GM12865 (cell line): ENCODE results near the gene SERINC3.

Source experiments
- DNase-seq: peaks from one replicate; pipeline ENCODE4 v3.0.0; 2010; ENCODE audit warnings: low read depth
- H3K4me3 ChIP-seq: 2 replicates; pipeline ENCODE4 v1.5.1; 2011; ENCODE audit warnings: mild to moderate bottlenecking, low read depth, low read length, control low read depth
- TF ChIP-seq, protein P1 (sequence below): IDR thresholded peaks from 2 replicates; pipeline ENCODE4 v1.5.1; 2011; ENCODE audit warnings: low read length, control low read depth, low read depth, inconsistent platforms; ENCODE audit not compliant: insufficient read depth; ENCODE audit errors: missing control alignments

The SERINC3 gene

DNA sequence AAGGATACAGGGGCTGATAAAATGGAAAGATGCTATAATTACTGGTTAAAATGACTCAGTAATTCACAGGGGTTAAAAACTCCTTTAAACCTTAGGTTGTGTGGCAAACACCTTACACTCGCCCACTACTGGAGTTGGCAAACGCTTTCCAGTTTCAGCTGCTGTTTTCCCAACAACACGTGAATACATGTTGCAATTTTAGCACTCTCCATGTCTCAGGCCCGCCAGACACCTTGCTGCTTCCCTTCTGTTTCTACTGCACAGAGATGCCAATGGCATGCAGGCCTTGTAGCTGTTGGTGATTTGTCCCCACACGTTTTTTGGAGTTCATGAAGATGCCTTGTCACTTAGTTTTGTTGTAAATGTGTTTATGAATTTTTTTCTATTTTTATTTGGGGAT is 51.5 kb downstream of the SERINC3 start:
- no peak for DNase-seq
- TF ChIP-seq, protein P1, sequence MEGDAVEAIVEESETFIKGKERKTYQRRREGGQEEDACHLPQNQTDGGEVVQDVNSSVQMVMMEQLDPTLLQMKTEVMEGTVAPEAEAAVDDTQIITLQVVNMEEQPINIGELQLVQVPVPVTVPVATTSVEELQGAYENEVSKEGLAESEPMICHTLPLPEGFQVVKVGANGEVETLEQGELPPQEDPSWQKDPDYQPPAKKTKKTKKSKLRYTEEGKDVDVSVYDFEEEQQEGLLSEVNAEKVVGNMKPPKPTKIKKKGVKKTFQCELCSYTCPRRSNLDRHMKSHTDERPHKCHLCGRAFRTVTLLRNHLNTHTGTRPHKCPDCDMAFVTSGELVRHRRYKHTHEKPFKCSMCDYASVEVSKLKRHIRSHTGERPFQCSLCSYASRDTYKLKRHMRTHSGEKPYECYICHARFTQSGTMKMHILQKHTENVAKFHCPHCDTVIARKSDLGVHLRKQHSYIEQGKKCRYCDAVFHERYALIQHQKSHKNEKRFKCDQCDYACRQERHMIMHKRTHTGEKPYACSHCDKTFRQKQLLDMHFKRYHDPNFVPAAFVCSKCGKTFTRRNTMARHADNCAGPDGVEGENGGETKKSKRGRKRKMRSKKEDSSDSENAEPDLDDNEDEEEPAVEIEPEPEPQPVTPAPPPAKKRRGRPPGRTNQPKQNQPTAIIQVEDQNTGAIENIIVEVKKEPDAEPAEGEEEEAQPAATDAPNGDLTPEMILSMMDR = no peak

DNA sequence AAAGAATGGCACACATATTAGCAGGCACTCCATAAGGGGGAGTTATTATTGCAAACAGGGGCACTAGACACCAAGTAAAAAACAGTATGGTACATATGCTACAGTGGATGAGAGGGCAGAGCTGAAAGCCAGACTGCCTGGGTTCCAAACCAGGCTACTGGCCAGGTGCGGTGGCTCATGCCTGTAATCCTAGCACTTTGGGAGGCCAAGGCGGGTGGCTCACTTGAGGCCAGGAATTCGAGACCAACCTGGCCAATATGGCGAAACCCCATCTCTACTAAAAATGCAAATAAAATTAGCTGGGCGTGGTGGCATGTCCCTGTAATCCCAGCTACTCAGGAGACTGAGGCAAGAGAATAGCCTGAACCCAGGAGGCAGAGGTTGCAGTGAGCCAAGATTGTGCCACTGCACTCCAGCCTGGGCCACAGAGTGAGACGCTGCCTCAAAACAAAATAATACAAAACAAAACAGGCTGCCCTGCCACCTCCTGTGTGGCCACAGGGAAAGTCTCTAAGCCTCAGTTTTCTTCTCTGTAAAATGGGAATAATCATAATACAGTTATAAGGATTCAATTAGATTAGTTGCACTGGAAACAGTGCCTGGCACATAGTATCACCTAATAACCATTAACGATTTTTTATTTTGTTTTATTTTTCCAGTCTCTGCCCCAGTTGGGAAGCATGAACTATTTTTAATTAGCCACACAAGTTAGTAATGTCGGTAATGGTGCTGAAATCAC is 53.7 kb downstream of the SERINC3 start:
- TF ChIP-seq, protein P1 = no peak
- DNase-seq = no peak
- H3K4me3 ChIP-seq = no peak overlapping the region

More for the DNA sequence above, 51.5 kb downstream of the SERINC3 start:
- H3K4me3 ChIP-seq = no peak overlapping the region

DNA sequence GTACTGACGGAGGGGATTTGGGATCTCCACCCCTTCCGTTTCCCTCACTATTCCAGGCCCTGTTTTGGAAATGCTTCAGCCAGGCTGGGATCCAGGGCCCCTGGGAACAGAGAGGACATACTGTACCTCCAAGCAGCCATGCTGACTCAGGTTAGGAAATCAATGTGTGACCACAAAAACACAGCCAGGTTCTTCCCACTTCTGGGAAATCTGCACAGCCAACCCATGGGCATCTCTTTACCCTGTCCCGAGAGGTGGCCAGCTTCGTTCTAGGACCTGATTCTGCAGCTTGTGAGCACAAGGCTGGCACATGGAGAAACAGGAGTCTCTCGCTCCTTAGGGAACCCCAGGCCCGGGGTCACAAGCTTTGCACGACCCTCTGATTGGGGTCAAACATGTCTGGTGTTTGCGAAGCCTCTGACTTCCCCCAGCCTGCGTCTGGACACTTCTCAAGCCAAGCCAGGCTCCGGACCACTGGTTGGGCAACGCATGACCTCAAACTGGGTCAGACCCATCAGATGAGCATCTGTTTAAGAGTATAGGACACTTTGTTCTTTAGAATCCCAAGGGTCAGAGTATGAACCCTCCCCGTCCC is 54.5 kb downstream of the SERINC3 start:
- DNase-seq = no peak
- TF ChIP-seq, protein P1 = no peak
- no peak overlapping the region for H3K4me3 ChIP-seq

DNA sequence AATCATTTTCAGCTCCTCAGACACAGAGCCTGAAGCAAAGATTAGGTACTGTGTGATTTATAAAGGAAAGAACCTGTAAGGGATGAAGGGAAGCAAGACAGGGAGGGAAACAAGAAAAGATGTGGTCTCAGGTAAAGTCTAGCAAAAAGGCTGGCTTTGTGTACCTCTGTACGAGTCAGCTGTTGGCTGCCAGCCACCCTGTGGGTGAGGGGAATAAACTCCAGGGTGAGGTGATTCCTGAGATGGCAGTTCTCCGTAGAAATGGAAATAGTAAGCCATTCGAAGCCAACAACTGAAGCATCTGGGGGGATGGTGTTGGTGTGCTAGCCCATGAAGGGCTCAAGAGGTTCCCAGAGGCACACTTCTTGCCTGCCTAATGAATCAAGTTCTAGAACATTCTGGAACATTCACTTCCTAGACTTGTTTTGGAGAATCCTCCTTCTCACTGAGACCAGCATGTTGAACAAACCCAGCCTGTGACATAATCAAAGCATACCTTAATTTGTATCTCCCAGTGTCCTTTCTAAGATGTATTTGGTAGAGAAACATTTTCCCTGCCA is 56.8 kb downstream of the SERINC3 start:
- TF ChIP-seq, protein P1 = no peak
- no peak overlapping the region for H3K4me3 ChIP-seq
- DNase-seq = no peak

DNA sequence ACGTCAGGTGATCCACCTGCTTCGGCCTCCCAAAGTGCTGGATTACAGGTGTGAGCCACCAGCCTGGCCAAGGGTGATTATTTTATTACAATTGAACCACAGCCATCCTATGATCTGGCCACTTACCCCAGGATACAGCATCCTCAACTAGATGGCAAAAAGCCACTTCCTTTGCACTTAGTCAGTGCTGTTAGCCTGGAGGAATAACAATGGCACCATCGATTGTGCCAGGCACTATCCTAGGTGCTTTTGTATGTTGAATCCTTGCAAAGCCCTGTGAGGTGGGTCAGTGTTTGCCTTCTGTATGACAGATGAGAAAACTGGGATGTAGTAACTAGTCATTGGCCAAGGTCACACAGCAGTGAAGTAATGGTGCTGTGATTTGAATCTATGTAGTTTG is 57.4 kb downstream of the SERINC3 start:
- TF ChIP-seq, protein P1 = no peak
- no peak for DNase-seq

DNA sequence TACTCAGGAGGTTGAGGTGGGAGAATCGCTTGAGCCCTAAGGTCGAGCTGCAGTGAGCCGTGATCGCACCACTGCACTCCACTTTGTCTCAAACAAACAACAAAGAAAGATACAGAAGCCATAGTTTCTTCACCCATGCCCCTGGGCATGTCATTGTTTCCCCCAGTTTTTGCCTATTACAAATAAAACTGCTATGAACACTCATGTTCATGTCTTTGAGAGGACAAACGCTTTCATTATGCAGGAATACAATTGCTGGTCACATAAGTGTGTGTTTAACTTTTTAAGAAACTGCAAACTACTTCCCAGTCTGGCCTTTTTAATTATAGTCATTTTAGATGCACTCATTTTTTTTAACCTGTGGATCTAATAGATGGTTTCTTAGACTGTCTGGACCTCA is 58.4 kb downstream of the SERINC3 start:
- DNase-seq = no peak
- TF ChIP-seq, protein P1 = no peak
- H3K4me3 ChIP-seq = no peak overlapping the region

More for the DNA sequence above, 57.4 kb downstream of the SERINC3 start:
- no peak overlapping the region for H3K4me3 ChIP-seq
